GM03348 (cell line): ENCODE results near the gene RALGPS1.

Experiments used
- DNase-seq: peaks from one replicate; pipeline ENCODE4 v3.0.0; 2012; ENCODE audit warnings: low spot score

Gene RALGPS1

DNA sequence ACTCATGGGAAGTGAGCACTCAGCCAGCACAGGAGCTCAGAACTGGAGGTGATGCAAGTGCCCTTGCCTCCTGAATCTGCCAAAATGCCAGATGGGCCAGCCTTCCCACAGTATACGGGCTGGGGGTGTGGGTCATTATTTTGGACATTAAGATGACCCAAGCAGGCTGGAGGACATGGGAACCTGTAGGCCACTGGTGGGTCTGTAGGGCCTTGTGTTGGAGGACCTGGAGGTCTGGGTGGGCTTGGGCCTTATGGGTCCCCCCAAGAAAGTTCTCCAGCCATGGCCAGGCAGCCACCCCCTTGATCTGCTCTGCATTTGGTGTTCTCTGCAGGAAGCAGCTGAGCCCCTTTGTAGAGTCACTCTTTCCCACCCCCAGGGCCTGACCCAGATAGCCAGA, 278.9 kb downstream of the RALGPS1 start:
- DNase-seq: no peak

DNA sequence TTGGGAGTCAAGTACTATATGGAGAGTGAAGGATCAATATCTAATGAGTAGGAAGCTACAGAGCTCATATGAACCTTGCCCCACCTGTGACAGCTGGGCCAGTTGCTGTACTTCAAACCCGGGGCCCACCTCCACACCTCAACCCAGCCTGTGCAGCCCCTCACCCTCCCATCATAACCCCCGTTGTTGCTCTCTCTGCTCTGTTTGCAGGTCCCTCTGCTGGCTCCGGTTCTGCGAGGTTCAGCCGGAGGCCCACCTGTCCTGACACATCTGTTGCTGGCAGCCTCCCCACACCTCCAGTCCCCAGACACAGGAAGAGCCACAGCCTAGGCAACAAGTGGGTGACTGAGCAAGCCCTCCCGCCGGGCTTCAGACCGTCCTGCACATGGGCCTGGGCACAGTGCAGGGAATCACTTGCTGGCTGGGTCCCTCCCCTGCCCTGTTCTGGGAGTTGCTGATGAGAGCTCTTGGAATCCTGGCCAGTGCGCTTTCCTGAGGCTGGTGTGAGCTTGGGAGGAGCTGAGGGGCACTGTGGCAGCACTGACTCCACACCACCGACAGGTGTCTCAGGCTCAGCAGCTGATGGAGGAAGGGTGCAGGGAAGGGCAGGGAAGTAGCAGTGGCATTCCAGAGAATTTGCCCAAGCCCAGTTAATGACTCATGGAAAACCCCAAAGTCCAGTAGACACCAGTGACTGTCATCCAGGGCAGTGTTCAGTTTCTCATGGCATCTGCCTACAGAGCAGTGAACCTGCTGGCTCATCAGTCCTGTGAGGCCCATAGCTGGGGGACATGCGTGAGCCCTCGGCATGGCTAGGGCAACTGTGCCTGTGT, 280.5 kb downstream of the RALGPS1 start:
- peak; percentile 34 for DNase-seq

GRCh38 chr9:127195976-127196825, 281.6 kb downstream of the RALGPS1 start:
- DNase-seq: no peak

DNA sequence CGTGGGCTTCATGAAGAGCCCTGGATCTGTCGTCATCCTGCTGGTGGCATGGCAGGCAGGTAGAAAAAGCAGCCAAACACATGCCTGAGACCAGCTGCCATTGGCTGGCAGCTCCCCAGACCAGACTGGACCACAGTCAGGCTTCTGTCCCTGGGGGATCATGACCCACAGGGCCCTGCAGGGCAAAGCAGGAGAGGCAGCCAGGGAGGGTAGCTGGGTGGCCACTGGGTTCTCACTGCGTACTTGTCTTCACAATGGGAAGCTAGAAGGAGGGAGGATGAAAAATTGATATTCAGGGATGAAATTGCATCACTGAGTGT, 282.2 kb downstream of the RALGPS1 start:
- no peak for DNase-seq

- DNase-seq: no peak
These were observed 282.7 kb downstream of the RALGPS1 start for GRCh38 chr9:127197186-127197860.

- no peak for DNase-seq
These were observed 283.4 kb downstream of the RALGPS1 start for GRCh38 chr9:127197861-127198430.

- DNase-seq: no peak
These were observed 284.0 kb downstream of the RALGPS1 start for GRCh38 chr9:127198587-127198986.

DNA sequence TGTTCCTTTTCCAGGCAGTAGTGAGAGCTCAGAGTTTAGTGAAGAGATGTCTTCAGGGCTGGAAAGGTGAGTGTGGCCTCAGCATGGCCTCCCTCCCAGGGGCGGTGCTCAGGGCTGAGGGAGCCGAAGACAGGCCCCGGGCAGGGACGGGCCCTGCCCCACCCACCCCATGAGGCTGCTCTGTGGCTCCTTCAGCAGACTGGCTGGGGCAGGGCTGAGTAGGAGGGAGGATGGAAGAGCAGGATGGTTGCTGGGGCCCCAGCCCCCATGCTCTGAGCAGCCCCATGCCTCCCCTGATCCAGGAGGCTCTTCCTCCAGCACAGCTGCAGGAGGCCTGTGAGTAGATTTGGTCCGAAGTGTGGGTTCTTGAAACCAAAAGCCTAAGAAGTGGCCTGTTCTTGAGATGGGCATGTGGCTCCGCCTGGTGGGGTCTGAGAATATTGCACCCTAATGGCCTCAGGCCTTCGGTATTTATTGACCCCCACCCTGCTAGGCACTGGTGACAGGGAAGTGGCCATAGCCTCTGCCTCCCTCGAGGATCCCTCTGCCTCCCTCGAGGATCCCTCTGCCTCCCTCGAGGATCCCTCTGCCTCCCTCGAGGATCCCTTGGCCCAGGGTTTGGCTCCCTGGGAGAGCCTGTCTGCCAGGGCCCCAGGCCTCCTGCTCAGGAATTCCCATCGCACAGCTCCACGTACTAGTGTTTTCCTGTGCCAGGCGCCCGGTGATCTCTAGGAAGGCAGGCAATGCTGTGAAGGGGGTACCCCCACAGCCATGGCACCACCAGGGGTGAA, 284.6 kb downstream of the RALGPS1 start:
- DNase-seq: peak; percentile 86

GRCh38 chr9:127200106-127200862, 285.7 kb downstream of the RALGPS1 start:
- no peak for DNase-seq

DNA sequence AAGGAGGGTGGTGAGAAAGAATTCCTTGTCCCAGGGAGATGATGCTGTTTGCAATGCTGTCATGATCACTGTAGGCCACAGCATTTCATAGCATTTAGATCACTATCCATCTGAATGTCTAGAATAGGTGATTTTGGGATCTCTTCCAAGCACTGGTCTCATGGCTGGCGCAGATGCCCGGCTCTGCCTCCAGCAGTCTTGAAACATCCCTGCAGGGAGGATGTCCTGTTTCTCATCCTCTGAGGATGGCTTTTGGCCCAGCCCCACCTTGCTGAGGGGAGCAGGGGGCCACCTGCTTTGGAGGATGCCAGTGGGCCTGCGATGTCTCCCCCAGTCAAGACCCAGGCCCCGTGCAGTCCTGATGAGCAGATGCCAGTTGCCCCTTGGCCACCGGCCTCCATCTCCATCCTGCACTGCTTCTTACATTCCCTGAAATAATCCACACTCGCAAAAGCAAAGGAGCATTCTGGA, 286.5 kb downstream of the RALGPS1 start:
- DNase-seq: no peak

DNA sequence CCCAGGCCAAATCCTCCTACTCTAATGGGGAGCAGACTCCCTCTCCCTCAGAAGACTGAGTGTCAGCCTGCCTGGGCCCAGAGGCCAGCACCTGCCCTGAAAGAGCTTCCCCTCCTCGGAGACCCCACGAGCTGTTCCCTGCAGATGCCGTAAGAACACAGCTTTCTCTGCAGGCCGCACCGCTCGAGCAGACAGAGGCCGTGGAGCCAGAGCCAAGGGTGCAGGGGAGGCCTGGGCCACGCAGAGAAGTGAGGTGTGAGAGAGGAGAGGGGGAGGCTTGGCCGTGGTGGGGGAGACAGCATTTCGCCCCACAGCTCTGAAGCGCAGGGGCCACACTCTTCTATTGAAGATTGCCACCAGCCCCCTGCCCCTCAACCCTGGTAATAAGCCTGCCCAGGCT, 287.1 kb downstream of the RALGPS1 start:
- DNase-seq: no peak

GRCh38 chr9:127202461-127203169, 288.0 kb downstream of the RALGPS1 start:
- DNase-seq: peak; percentile 67

- no peak for DNase-seq
These were observed 289.2 kb downstream of the RALGPS1 start for GRCh38 chr9:127203681-127204327.

GRCh38 chr9:127204771-127205470, 290.3 kb downstream of the RALGPS1 start:
- peak; percentile 54 for DNase-seq

DNA sequence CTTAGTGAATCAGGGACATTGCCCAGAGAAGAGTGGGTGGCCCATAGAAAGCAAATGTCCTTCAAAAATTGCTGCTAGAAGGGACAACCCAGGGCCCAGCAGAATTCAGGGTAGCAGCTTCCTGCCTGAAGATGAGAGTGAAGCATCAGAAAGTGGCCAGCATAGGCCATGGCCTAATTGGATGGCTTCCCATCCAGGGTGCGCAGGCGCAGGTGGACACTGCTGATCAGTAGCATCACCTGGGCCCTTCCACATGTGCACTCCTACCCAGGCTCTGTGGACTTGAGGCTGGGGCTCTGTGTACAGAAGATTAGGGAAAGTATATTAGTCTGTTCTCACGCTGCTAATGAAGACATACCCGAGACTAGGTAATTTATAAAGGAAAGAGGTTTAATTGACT, 291.4 kb downstream of the RALGPS1 start:
- DNase-seq: no peak

GRCh38 chr9:127206666-127207065, 292.1 kb downstream of the RALGPS1 start:
- no peak for DNase-seq

DNA sequence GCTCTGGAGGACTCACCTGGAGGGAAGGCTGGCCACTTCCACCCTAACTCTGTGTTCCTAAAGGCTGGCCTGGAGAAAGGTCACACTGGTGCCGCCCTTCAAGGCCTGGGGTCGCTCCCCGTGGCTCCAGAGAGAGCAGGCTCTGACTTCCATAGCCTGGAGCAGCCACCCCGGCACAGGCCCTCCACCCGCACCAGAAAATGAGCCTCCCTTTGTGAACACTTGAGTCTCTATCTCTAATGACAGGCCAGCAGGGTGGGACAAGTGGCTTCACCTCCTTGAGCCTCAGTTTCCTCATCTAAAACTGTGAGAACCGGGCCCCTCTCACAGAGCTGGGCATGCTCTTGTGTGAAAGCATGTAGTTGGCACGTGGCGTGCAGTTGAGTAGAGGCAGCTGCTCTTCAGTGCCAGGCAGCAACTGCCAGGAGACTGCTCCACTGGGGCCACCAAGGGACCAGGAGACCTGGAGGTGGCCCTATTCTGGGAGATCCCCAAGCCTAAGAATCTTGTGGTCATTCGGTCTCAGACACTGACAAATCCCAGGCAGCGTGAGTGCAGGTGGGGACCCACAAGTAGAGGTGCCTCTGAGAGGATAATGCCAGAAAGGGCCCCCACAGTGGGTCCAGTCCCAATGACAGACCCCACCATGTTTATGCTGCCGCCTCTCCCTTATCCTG, 293.3 kb downstream of the RALGPS1 start:
- DNase-seq: no peak

DNA sequence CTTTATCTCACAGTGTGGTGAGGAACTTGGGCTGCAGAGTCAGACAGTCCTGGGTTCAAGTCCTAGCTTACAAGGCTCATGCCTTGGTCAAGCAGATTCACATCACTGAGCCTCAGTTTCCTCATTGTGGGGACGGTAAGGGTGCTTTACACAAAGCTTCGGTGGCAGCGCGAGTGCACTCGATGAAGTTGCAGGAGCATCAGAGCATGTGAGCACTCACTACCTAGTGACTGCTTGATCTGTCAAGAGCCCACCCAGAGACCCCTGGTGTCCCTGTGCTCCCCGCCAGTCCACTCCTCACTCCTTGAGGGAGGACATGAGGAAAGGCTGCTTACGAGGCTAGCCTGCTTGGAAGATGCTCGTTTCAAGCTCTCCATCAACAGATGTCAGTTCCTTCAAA, 293.8 kb downstream of the RALGPS1 start:
- no peak for DNase-seq
